NK-92 (cell line): ENCODE data around the gene KLC1.
"Not testable (repeated sequence)": the region's sequence is repeated elsewhere in the genome, so short reads cannot be mapped to it uniquely, and the experiment has no call there.

Experiments
- DNase-seq: peaks from one replicate; lab custom pipeline; 2025; ENCODE audit not compliant: unreplicated experiment; lab: John Stamatoyannopoulos, UW

The KLC1 gene

GRCh38 chr14:103688906-103689902 is 60.2 kb downstream of the KLC1 start:
- no peak for DNase-seq

- no peak for DNase-seq
Observed at GRCh38 chr14:103690332-103690731, 61.3 kb downstream of the KLC1 start.

- DNase-seq = not testable (repeated sequence)
Observed at GRCh38 chr14:103691655-103692054, 62.6 kb downstream of the KLC1 start.

GRCh38 chr14:103692159-103692558 is 63.1 kb downstream of the KLC1 start:
- DNase-seq = no peak

GRCh38 chr14:103692871-103693270 is 63.9 kb downstream of the KLC1 start:
- no peak for DNase-seq

GRCh38 chr14:103693515-103693914 is 64.5 kb downstream of the KLC1 start:
- no peak for DNase-seq

GRCh38 chr14:103694572-103695026 is 65.6 kb downstream of the KLC1 start:
- DNase-seq = no peak

GRCh38 chr14:103695296-103696069 is 66.5 kb downstream of the KLC1 start:
- no peak for DNase-seq

- no peak for DNase-seq
Observed at GRCh38 chr14:103696070-103696402, 67.0 kb downstream of the KLC1 start.

- DNase-seq = no peak
Observed at GRCh38 chr14:103696466-103697071, 67.6 kb downstream of the KLC1 start.

- no peak for DNase-seq
Observed at GRCh38 chr14:103697206-103697602, 68.2 kb downstream of the KLC1 start.

- DNase-seq = no peak
Observed at GRCh38 chr14:103697603-103698379, 68.8 kb downstream of the KLC1 start.

- DNase-seq = no peak
Observed at GRCh38 chr14:103698380-103699260, 69.6 kb downstream of the KLC1 start.

- no peak for DNase-seq
Observed at GRCh38 chr14:103699261-103699661, 70.2 kb downstream of the KLC1 start.

GRCh38 chr14:103699901-103700752 is 71.1 kb downstream of the KLC1 start:
- no peak for DNase-seq

- DNase-seq = no peak
Observed at GRCh38 chr14:103700753-103701490, 71.9 kb downstream of the KLC1 start.

GRCh38 chr14:103702095-103702494 is 73.1 kb downstream of the KLC1 start:
- no peak for DNase-seq
